HG03575 (cell line): ENCODE data around the gene UBE2J2.
"Not testable (repeated sequence)": the region's sequence is repeated elsewhere in the genome, so short reads cannot be mapped to it uniquely, and the experiment has no call there.

Experiments used
- ATAC-seq: cut with Tn5 transposase; IDR thresholded peaks from one replicate; pipeline ENCODE4 v1.9.1; 2021; ENCODE audit not compliant: unreplicated experiment, insufficient number of reproducible peaks, low FRiP score; ENCODE audit errors: extremely low read depth

UBE2J2 gene

GRCh38 chr1:1262758-1263157, 10.9 kb downstream of the UBE2J2 start:
- no peak for ATAC-seq

- no peak for ATAC-seq
Measured at GRCh38 chr1:1262071-1262470, 11.6 kb downstream of the UBE2J2 start.

GRCh38 chr1:1260843-1261560, 12.7 kb downstream of the UBE2J2 start:
- ATAC-seq = no peak

GRCh38 chr1:1259951-1260600, 13.6 kb downstream of the UBE2J2 start:
- no peak for ATAC-seq

- no peak for ATAC-seq
Measured at GRCh38 chr1:1259540-1259939, 14.1 kb downstream of the UBE2J2 start.

- ATAC-seq = no peak
Measured at GRCh38 chr1:1259119-1259488, 14.6 kb downstream of the UBE2J2 start.

GRCh38 chr1:1256956-1257871, 16.4 kb downstream of the UBE2J2 start:
- ATAC-seq = no peak

GRCh38 chr1:1255611-1256010, 18.0 kb downstream of the UBE2J2 start:
- ATAC-seq = no peak

GRCh38 chr1:1255078-1255477, 18.6 kb downstream of the UBE2J2 start:
- no peak for ATAC-seq

GRCh38 chr1:1254667-1254998, 19.0 kb downstream of the UBE2J2 start:
- ATAC-seq = no peak

GRCh38 chr1:1253972-1254666, 19.5 kb downstream of the UBE2J2 start:
- ATAC-seq = no peak

GRCh38 chr1:1253314-1253713, 20.3 kb downstream of the UBE2J2 start:
- no peak for ATAC-seq

- no peak for ATAC-seq
Measured at GRCh38 chr1:1250786-1251284, 22.8 kb downstream of the UBE2J2 start.

- ATAC-seq = not testable (repeated sequence)
Measured at GRCh38 chr1:1248009-1248913, 25.4 kb downstream of the UBE2J2 start.

GRCh38 chr1:1247341-1247913, 26.2 kb downstream of the UBE2J2 start:
- ATAC-seq = no peak

- ATAC-seq = no peak
Measured at GRCh38 chr1:1246577-1247340, 26.9 kb downstream of the UBE2J2 start, which contains the start of gene C1QTNF12. Gene C1QTNF12 (minus strand): TSS chr1:1246722. CDS start chr1:1246690, 32 bp downstream.
